Spleen (tissue), 11 donors: Measurements from ENCODE around the gene KDM3B. TPM values are rescaled to one million over a fixed set of nuclear protein-coding genes. Genes with fewer than 3 reads are reported as not detected.

Experiments used
- DNase-seq: peaks from one replicate; pipeline ENCODE4 v3.0.0-alpha.2; 2020
- H3K27ac ChIP-seq, 8 donors: fragments of 200-600 bp; sonication (generic) in 7 of 8; 1 replicate in 4 of 8; 2 replicates in 4 of 8; pipeline versions ENCODE4 v1.5.0 to v1.8.0; 2016 to 2021; ENCODE audit warnings: inconsistent platforms in 4 of 8, mild to moderate bottlenecking in 4 of 8, moderate library complexity in 1 of 8
- H3K27me3 ChIP-seq, 7 donors: fragments of 200-600 bp; sonication (generic) in 6 of 7; replicated peaks in 1 of 7; 1 replicate in 4 of 7; 2 replicates in 3 of 7; pipeline versions ENCODE4 v1.5.0 to v1.8.0; 2016 to 2021; ENCODE audit warnings: inconsistent platforms in 3 of 7, mild to moderate bottlenecking in 1 of 7
- H3K36me3 ChIP-seq, 6 donors: fragments of 200-600 bp; sonication (generic) in 5 of 6; 1 replicate in 4 of 6; 2 replicates in 2 of 6; pipeline versions ENCODE4 v1.5.0 to v1.8.0; 2016 to 2021; ENCODE audit warnings: inconsistent platforms in 2 of 6
- H3K4me1 ChIP-seq, 6 donors: fragments of 200-600 bp; sonication (generic) in 5 of 6; 1 replicate in 3 of 6; 2 replicates in 3 of 6; pipeline versions ENCODE4 v1.5.0 to v1.8.0; 2016 to 2021; ENCODE audit warnings: inconsistent platforms in 3 of 6
- H3K4me3 ChIP-seq, 8 donors: fragments of 200-600 bp; sonication (generic) in 7 of 8; 1 replicate in 4 of 8; 2 replicates in 4 of 8; pipeline versions ENCODE4 v1.5.0 to v1.8.0; 2016 to 2021; ENCODE audit warnings: inconsistent platforms in 4 of 8, mild to moderate bottlenecking in 4 of 8, moderate library complexity in 2 of 8
- H3K9me3 ChIP-seq, 8 donors: fragments of 200-600 bp; sonication (generic) in 7 of 8; 1 replicate in 4 of 8; 2 replicates in 4 of 8; pipeline versions ENCODE4 v1.5.0 to v1.8.0; 2016 to 2021; ENCODE audit warnings: inconsistent platforms in 4 of 8
- POLR2A ChIP-seq, 3 donors: fragments of 450-650 bp; IDR thresholded peaks; one replicate each; pipeline ENCODE4 v1.5.1; 2017; ENCODE audit warnings: antibody characterized with exemption in 3 of 3, mild to moderate bottlenecking in 1 of 3
- POLR2AphosphoS5 ChIP-seq, 3 donors: sonication (generic); formaldehyde crosslinking; IDR thresholded peaks; one replicate each; pipeline ENCODE4 v1.5.1; 2017; ENCODE audit warnings: antibody characterized with exemption in 3 of 3
- WGBS, 5 donors: extraction: QIAGEN DNeasy Blood & Tissue Kit in 3 of 5; methylation state at CpG; one replicate each; pipeline versions ENCODE4 v1.1.5 to v1.1.7; 2013 to 2018; 5-methylcytosine and 5-hydroxymethylcytosine counted together
- intact Hi-C: fragments of 100-400 bp; cut with DNase I; formaldehyde crosslinking; loops from one replicate; pipeline ENCODE4 v1.15.0; 2023; ENCODE audit warnings: low total_unique reads
- polyA plus RNA-seq, 3 donors: library from polyadenylated mRNA; stranded (reverse); fragments of 200-250 nt; gene quantifications; one replicate each; pipeline ENCODE4 v1.2.1, GENCODE V29; 2013
- total RNA-seq, 7 donors: library from RNA; depleted of rRNA in 3 of 7; stranded (reverse); fragments of >200 nt in 3 of 7; fragmentation: NEBNext Ultra II Directional in 4 of 7; extraction: Animal tissue kit (Norgen Biotek cat#: 25700) in 4 of 7; gene quantifications; one replicate each; pipeline versions ENCODE4 v1.1.0 to v1.2.1, GENCODE V29; 2016 to 2021
- TF ChIP-seq, protein P1 (sequence below), 11 experiments: fragments of 200-600 bp in 7 of 11; fragments of 450-650 bp in 4 of 11; sonication (generic) in 4 of 11; IDR thresholded peaks in 8 of 11; conservative IDR thresholded peaks in 3 of 11; 1 replicate in 7 of 11; 2 replicates in 4 of 11; pipeline versions ENCODE4 v1.4.0 to v1.8.0; 2016 to 2021; ENCODE audit warnings: antibody characterized with exemption in 11 of 11, inconsistent platforms in 4 of 11, mild to moderate bottlenecking in 1 of 11
- donor health status: healthy with polysubstance abuse.
- donor health status: DM: no; HTN: no; CAD: no; lungs with moderate emphysema.
- donor health status: DM: no; HTN: no; CAD: no.
- donor health status: Bipolar disorder and iron deficiency.
- donor health status: healthy.
- donor health status: DM: no; HTN: no; CAD: no.
- donor health status: DM: yes; HTN: yes; CAD: no.

Gene KDM3B
- total and polyA plus RNA-seq, 10 donors = 21.6 to 90.6 (median 75.1) TPM

DNA sequence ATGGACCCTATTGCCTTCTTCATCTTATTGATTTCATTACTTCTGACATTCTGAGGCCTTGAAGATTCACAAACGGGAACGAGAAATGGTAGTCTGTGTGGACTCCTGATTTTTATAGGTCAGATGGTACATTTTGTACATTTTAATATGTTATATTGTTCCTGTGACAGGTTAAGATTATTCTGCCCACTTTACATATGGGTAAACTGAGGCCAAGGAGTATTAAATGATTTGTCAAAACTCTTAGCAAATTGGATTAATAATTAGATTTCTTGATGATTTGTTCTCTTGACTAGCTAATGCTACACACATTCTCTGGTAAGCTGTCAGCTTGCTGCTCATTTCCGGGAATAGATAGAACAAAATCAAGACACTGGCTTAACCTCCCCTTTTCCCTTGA, 12.5 kb upstream of the KDM3B start:
- no peaks in the 10 kb centered on the region for H3K9me3 ChIP-seq
- H3K36me3 ChIP-seq = peaks cover 3 to 43% (median 33%) of the 10 kb centered on the region in 6 donors
- WGBS, 5 donors = 88 to 97% (median 94%) methylated on average over 3 of the region's 3 CpGs
- H3K27ac ChIP-seq = peak overlapping the region in 7 of 8 donors; percentile 93 to 98 (median 96)
- H3K4me1 ChIP-seq = peaks cover 15 to 67% (median 35%) of the 10 kb centered on the region in 6 donors
- H3K4me3 ChIP-seq = peak overlapping the region in 5 of 8 donors; percentile 71 to 94 (median 89)
- TF ChIP-seq, protein P1, sequence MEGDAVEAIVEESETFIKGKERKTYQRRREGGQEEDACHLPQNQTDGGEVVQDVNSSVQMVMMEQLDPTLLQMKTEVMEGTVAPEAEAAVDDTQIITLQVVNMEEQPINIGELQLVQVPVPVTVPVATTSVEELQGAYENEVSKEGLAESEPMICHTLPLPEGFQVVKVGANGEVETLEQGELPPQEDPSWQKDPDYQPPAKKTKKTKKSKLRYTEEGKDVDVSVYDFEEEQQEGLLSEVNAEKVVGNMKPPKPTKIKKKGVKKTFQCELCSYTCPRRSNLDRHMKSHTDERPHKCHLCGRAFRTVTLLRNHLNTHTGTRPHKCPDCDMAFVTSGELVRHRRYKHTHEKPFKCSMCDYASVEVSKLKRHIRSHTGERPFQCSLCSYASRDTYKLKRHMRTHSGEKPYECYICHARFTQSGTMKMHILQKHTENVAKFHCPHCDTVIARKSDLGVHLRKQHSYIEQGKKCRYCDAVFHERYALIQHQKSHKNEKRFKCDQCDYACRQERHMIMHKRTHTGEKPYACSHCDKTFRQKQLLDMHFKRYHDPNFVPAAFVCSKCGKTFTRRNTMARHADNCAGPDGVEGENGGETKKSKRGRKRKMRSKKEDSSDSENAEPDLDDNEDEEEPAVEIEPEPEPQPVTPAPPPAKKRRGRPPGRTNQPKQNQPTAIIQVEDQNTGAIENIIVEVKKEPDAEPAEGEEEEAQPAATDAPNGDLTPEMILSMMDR (IDR thresholded peaks at IDR 0.05 in 8 of 11, conservative IDR thresholded peaks at IDR 0.05 in 3 of 11) = no peak
- no peak for TF ChIP-seq POLR2A (IDR thresholded peaks at IDR 0.05)
- no peak for TF ChIP-seq POLR2AphosphoS5 (IDR thresholded peaks at IDR 0.05)
- intact Hi-C loops = no loop called here
- no peaks in the 10 kb centered on the region for H3K27me3 ChIP-seq
- no peak for DNase-seq

DNA sequence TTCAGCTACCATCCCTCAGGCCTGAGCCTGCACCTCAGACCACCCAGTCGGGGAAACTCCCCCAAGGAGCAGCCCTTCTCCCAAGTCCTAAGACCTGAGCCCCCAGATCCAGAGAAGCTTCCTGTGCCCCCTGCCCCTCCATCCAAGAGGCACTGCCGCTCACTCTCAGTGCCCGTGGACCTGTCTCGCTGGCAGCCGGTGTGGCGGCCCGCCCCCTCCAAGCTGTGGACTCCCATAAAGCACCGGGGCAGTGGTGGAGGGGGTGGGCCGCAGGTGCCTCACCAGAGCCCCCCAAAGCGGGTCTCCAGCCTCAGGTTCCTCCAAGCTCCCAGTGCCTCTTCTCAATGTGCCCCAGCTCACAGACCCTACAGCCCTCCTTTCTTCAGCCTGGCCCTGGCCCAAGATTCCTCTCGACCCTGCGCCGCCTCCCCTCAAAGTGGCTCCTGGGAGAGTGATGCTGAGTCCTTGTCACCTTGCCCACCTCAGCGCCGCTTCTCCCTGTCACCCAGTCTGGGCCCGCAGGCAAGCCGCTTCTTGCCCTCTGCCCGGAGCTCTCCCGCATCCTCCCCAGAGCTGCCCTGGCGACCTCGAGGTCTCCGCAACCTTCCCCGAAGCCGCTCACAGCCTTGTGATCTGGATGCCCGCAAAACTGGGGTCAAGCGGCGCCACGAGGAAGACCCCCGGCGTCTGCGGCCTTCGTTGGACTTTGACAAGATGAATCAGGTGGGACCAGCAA, 7.4 kb upstream of the KDM3B start:
- no peak overlapping the region for H3K4me3 ChIP-seq
- peaks cover 3 to 94% (median 68%) of the 10 kb centered on the region in 6 donors for H3K36me3 ChIP-seq
- no peak overlapping the region for H3K27ac ChIP-seq
- intact Hi-C loops = no loop called here
- peak in 1 of 3 donors; percentile 56 for TF ChIP-seq POLR2AphosphoS5 (IDR thresholded peaks at IDR 0.05)
- TF ChIP-seq, protein P1 (IDR thresholded peaks at IDR 0.05 in 8 of 11, conservative IDR thresholded peaks at IDR 0.05 in 3 of 11) = no peak
- H3K9me3 ChIP-seq = no peaks in the 10 kb centered on the region
- WGBS, 5 donors = 96 to 98% (median 96%) methylated on average over 26 to 32 of the region's 32 CpGs
- DNase-seq = no peak
- peaks cover 4 to 41% (median 15%) of the 10 kb centered on the region in 6 donors for H3K4me1 ChIP-seq
- no peaks in the 10 kb centered on the region for H3K27me3 ChIP-seq

DNA sequence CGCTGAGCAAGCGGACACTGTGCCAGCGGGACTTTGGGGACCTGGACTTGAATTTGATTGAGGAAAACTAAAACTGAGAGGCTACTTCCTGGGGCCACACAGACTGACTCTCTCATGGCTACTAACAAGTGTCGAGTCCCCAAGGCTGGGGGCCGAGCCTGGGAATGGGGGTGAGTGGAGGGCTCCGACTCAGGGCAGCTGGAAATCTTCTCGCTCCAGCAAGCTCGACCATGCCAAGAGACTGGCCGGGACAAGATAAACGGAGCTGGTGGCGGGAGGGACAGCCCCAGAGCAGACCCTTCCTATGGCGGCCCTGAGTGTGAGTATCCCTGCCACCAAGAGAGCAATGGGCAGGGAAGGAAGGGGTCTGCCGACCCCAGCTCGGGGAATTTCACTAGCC, 5.6 kb upstream of the KDM3B start:
- Histone ChIP-seq H3K4me1 (peaks cover 0 to 40% (median under 1%) of the 10 kb centered on the region in 6 donors), H3K4me3 (no peak overlapping the region), H3K36me3 (peaks cover 3 to 82% (median 61%) of the 10 kb centered on the region in 6 donors), H3K27me3 (no peaks in the 10 kb centered on the region), H3K9me3 (peaks cover 0 to 3% (median 2%) of the 10 kb centered on the region in 8 donors), H3K27ac (no peak overlapping the region)
- intact Hi-C loops = no loop called here
- WGBS, 5 donors = 93 to 100% (median 96%) methylated on average over 10 to 14 of the region's 14 CpGs
- DNase-seq = no peak
- TF ChIP-seq POLR2AphosphoS5 (IDR thresholded peaks at IDR 0.05) (peak in 1 of 3 donors; percentile 9), POLR2A (IDR thresholded peaks at IDR 0.05) (no peak)
- TF ChIP-seq, protein P1 (IDR thresholded peaks at IDR 0.05 in 8 of 11, conservative IDR thresholded peaks at IDR 0.05 in 3 of 11) = no peak

DNA sequence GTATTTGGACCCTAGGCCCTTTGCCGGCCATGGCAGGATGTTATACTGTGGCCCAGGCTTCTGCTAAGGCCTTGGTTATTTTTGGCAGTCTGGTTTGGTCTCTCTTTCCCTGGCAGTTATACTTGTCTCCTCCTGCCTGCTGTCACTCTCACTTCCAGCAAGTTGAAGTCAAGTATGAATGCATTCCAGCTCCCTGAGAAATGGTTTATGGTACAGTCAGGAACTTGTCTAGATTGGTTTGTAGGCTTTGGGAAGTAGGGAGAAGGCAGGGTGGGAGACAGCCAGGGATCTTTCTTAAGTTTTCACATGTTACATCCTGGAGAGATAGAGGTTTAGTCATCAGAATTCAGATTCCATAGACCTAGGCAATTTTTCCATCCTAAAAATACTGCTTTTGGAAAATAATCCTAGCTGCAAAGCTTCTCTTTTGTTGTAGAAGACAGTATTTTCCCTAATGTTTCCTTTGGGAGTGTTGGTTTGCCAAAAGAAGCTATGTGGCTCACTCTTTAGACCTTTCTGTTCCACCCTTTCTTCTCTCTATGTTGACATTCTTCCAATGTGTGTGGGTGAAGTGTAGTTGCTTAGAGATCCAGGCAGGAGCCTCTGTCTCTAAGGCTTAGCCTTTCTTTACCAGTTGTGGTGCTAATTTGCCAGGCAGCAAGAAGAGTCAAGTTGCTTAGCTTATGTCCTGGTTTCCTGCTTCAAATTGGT, 2.5 kb upstream of the KDM3B start:
- intact Hi-C loops = no loop called here

More for the DNA sequence above, 2.5 kb upstream of the KDM3B start:
- Histone ChIP-seq H3K9me3 (peaks cover 0 to 9% (median 6%) of the 10 kb centered on the region in 8 donors), H3K36me3 (peaks cover 0 to 50% (median 36%) of the 10 kb centered on the region in 6 donors), H3K27ac (peak overlapping the region in 1 of 8 donors; percentile 43), H3K4me1 (peaks cover 10 to 41% (median 15%) of the 10 kb centered on the region in 6 donors), H3K27me3 (no peaks in the 10 kb centered on the region), H3K4me3 (no peak overlapping the region)
- TF ChIP-seq POLR2AphosphoS5 (IDR thresholded peaks at IDR 0.05) (peak in 1 of 3 donors; percentile 9), POLR2A (IDR thresholded peaks at IDR 0.05) (no peak)
- TF ChIP-seq, protein P1 (IDR thresholded peaks at IDR 0.05 in 8 of 11, conservative IDR thresholded peaks at IDR 0.05 in 3 of 11) = no peak
- no peak for DNase-seq
- WGBS, 5 donors = 69 to 90% (median 85%) methylated on average over 1 of the region's 1 CpG
